ENCODE measurements around the gene PAK3.

DNA sequence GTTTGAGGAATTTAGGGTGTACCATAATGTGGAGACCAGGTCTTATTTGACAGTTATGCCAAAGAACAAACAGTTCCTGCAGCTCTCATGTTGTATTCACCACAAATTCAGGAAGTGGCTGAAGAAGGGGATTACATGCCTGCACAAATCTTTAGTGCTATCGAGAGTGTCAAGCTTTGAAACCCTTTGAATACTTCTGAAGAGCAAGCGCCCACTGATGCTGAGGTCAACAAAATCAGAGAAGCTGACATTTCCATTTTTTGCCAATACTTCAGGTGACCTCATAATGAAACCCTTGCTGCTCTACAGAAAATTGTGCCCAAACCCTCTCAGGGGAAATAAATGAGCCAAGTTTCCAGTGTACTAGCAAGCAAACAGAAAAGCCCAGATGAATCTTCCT is 28.4 kb downstream of the PAK3 start:
- TF ChIP-seq, protein P1, sequence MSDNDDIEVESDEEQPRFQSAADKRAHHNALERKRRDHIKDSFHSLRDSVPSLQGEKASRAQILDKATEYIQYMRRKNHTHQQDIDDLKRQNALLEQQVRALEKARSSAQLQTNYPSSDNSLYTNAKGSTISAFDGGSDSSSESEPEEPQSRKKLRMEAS (IDR thresholded peaks at IDR 0.05) = no peak
- TF ChIP-seq EP300 (IDR thresholded peaks at IDR 0.05; ENCODE audit: borderline replicate concordance) (no peak), TEAD4 (IDR thresholded peaks at IDR 0.05) (no peak), TAF1 (IDR thresholded peaks at IDR 0.05; ENCODE audit: low read depth) (no peak), TCF12 (IDR thresholded peaks at IDR 0.05; ENCODE audit: low read depth) (no peak), ZBTB7A (IDR thresholded peaks at IDR 0.05; ENCODE audit: low read depth) (no peak), FOXM1 (IDR thresholded peaks at IDR 0.05; ENCODE audit: borderline replicate concordance, low read depth) (no peak), CEBPB (IDR thresholded peaks at IDR 0.05) (no peak), YY1 (IDR thresholded peaks at IDR 0.05; ENCODE audit: low read depth) (no peak), CREB1 (IDR thresholded peaks at IDR 0.05; ENCODE audit: low read depth) (no peak), NFIC (IDR thresholded peaks at IDR 0.05) (no peak)
- TF ChIP-seq, protein P2, sequence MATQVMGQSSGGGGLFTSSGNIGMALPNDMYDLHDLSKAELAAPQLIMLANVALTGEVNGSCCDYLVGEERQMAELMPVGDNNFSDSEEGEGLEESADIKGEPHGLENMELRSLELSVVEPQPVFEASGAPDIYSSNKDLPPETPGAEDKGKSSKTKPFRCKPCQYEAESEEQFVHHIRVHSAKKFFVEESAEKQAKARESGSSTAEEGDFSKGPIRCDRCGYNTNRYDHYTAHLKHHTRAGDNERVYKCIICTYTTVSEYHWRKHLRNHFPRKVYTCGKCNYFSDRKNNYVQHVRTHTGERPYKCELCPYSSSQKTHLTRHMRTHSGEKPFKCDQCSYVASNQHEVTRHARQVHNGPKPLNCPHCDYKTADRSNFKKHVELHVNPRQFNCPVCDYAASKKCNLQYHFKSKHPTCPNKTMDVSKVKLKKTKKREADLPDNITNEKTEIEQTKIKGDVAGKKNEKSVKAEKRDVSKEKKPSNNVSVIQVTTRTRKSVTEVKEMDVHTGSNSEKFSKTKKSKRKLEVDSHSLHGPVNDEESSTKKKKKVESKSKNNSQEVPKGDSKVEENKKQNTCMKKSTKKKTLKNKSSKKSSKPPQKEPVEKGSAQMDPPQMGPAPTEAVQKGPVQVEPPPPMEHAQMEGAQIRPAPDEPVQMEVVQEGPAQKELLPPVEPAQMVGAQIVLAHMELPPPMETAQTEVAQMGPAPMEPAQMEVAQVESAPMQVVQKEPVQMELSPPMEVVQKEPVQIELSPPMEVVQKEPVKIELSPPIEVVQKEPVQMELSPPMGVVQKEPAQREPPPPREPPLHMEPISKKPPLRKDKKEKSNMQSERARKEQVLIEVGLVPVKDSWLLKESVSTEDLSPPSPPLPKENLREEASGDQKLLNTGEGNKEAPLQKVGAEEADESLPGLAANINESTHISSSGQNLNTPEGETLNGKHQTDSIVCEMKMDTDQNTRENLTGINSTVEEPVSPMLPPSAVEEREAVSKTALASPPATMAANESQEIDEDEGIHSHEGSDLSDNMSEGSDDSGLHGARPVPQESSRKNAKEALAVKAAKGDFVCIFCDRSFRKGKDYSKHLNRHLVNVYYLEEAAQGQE (IDR thresholded peaks at IDR 0.05; ENCODE audit: low read depth) = no peak
